Esophagus squamous epithelium (tissue), 5 donors: ENCODE results near the gene P2RY13. TPM values are rescaled to one million over a fixed set of nuclear protein-coding genes. Genes with fewer than 3 reads are reported as not detected.
A peak's percentile ranks its signal among the peaks of the same experiment; 100 is the strongest.

Source experiments
- DNase-seq: peaks from one replicate; lab custom pipeline; 2025; lab: John Stamatoyannopoulos, UW
- H3K27ac ChIP-seq, 4 donors: fragments of 200-600 bp; sonication (generic); one replicate each; pipeline ENCODE4 v1.5.1; 2016 to 2019; ENCODE audit warnings: mild to moderate bottlenecking in 1 of 4
- H3K27me3 ChIP-seq, 4 donors: fragments of 200-600 bp; sonication (generic); 1 replicate in 3 of 4; 2 replicates in 1 of 4; pipeline versions ENCODE4 v1.5.1 to v1.6.0; 2017 to 2021; ENCODE audit warnings: antibody characterized with exemption in 1 of 4
- H3K36me3 ChIP-seq, 3 donors: fragments of 200-600 bp; sonication (generic); one replicate each; pipeline ENCODE4 v1.5.1; 2016 to 2019
- H3K4me1 ChIP-seq, 3 donors: fragments of 200-600 bp; sonication (generic); one replicate each; pipeline ENCODE4 v1.5.1; 2017 to 2019
- H3K4me3 ChIP-seq, 4 donors: fragments of 200-600 bp; sonication (generic); 1 replicate in 3 of 4; 2 replicates in 1 of 4; pipeline ENCODE4 v1.5.1; 2016 to 2019; ENCODE audit warnings: mild to moderate bottlenecking in 2 of 4, moderate library complexity in 1 of 4
- H3K9me3 ChIP-seq, 3 donors: fragments of 200-600 bp; sonication (generic); one replicate each; pipeline ENCODE4 v1.5.1; 2016 to 2019
- CTCF ChIP-seq, 6 experiments: fragments of 450-650 bp in 4 of 6; fragments of 200-600 bp in 2 of 6; sonication (generic) in 2 of 6; IDR thresholded peaks; one replicate each; pipeline ENCODE4 v1.5.1; 2016 to 2019; ENCODE audit warnings: antibody characterized with exemption in 6 of 6, mild to moderate bottlenecking in 4 of 6, moderate library complexity in 4 of 6
- POLR2A ChIP-seq, 4 donors: fragments of 450-650 bp; IDR thresholded peaks; one replicate each; pipeline ENCODE4 v1.6.1; 2017; ENCODE audit warnings: antibody characterized with exemption in 4 of 4, mild to moderate bottlenecking in 4 of 4, moderate library complexity in 3 of 4
- WGBS, 2 donors: methylation state at CpG; one replicate each; pipeline ENCODE4 v1.1.5; 2018; 5-methylcytosine and 5-hydroxymethylcytosine counted together
- intact Hi-C: fragments of 100-400 bp; cut with DNase I; formaldehyde crosslinking; loops from one replicate; pipeline ENCODE4 v1.15.0; 2022
- total RNA-seq, 4 donors: library from RNA; depleted of rRNA; stranded (reverse); fragments of >200 nt; gene quantifications; one replicate each; pipeline ENCODE4 v1.1.0, GENCODE V29; 2016
- donor health status: DM: yes; HTN: yes; CAD: no.

Gene P2RY13
- total RNA-seq, 4 donors from 2014 or later = 0.18 to 3.1 (median 1.2) TPM; not detected in 1

- intact Hi-C loops = no loop called here
- Histone ChIP-seq H3K27ac (peak overlapping the region; percentile 70 to 85 (median 83)), H3K4me1 (peaks cover 18 to 91% (median 26%) of the 10 kb centered on the region in 3 donors), H3K4me3 (no peak overlapping the region), H3K9me3 (no peaks in the 10 kb centered on the region), H3K36me3 (peaks cover 0 to 6% (median 0%) of the 10 kb centered on the region in 3 donors), H3K27me3 (no peaks in the 10 kb centered on the region)
- no peak for DNase-seq
- 61 to 64% methylated on average over 6 of the region's 6 CpGs for WGBS, 2 donors
- TF ChIP-seq POLR2A (IDR thresholded peaks at IDR 0.05) = no peak
- TF ChIP-seq CTCF (IDR thresholded peaks at IDR 0.05) = no peak
Measured at GRCh38 chr3:151306168-151306810, 23.1 kb downstream of the P2RY13 start.

GRCh38 chr3:151305775-151306151 is 23.6 kb downstream of the P2RY13 start:
- TF ChIP-seq CTCF (IDR thresholded peaks at IDR 0.05) (no peak), POLR2A (IDR thresholded peaks at IDR 0.05) (no peak)
- no peak overlapping the region for H3K4me3 ChIP-seq
- peak overlapping the region; percentile 70 to 85 (median 83) for H3K27ac ChIP-seq
- H3K9me3 ChIP-seq = no peaks in the 10 kb centered on the region
- no peak for DNase-seq
- H3K27me3 ChIP-seq = no peaks in the 10 kb centered on the region
- peaks cover 18 to 90% (median 26%) of the 10 kb centered on the region in 3 donors for H3K4me1 ChIP-seq
- 72 to 73% methylated on average over 4 of the region's 4 CpGs for WGBS, 2 donors
- intact Hi-C loops = no loop called here
- peaks cover 0 to 9% (median 0%) of the 10 kb centered on the region in 3 donors for H3K36me3 ChIP-seq

GRCh38 chr3:151305060-151305774 is 24.1 kb downstream of the P2RY13 start:
- Histone ChIP-seq H3K4me3 (no peak overlapping the region), H3K9me3 (no peaks in the 10 kb centered on the region), H3K27ac (peak overlapping the region; percentile 70 to 85 (median 83)), H3K4me1 (peaks cover 18 to 85% (median 26%) of the 10 kb centered on the region in 3 donors), H3K36me3 (peaks cover 0 to 14% (median 0%) of the 10 kb centered on the region in 3 donors), H3K27me3 (no peaks in the 10 kb centered on the region)
- TF ChIP-seq CTCF (IDR thresholded peaks at IDR 0.05) (peak in 4 of 6 experiments; percentile 14 to 38 (median 22)), POLR2A (IDR thresholded peaks at IDR 0.05) (peak in 1 of 4 donors; percentile 24)
- 36 to 38% methylated on average over 7 of the region's 7 CpGs for WGBS, 2 donors
- no peak for DNase-seq
- intact Hi-C loops = no loop called here

- intact Hi-C loops = no loop called here
- no peak for DNase-seq
- Histone ChIP-seq H3K4me1 (peaks cover 18 to 73% (median 26%) of the 10 kb centered on the region in 3 donors), H3K4me3 (no peak overlapping the region), H3K9me3 (no peaks in the 10 kb centered on the region), H3K36me3 (peaks cover 0 to 23% (median 0%) of the 10 kb centered on the region in 3 donors), H3K27me3 (no peaks in the 10 kb centered on the region), H3K27ac (peak overlapping the region in 2 of 4 donors; percentile 70 to 85)
- TF ChIP-seq CTCF (IDR thresholded peaks at IDR 0.05) (no peak), POLR2A (IDR thresholded peaks at IDR 0.05) (no peak)
- 59 to 67% methylated on average over 2 of the region's 2 CpGs for WGBS, 2 donors
Measured at GRCh38 chr3:151303751-151304150, 25.6 kb downstream of the P2RY13 start.

GRCh38 chr3:151301787-151302186 is 27.6 kb downstream of the P2RY13 start:
- intact Hi-C loops = no loop called here
- DNase-seq = no peak
- H3K27me3 ChIP-seq = no peaks in the 10 kb centered on the region
- H3K27ac ChIP-seq = peak overlapping the region in 1 of 4 donors; percentile 31
- no peaks in the 10 kb centered on the region for H3K9me3 ChIP-seq
- peaks cover 0 to 39% (median 0%) of the 10 kb centered on the region in 3 donors for H3K36me3 ChIP-seq
- peaks cover 18 to 53% (median 24%) of the 10 kb centered on the region in 3 donors for H3K4me1 ChIP-seq
- no peak overlapping the region for H3K4me3 ChIP-seq
- WGBS, 2 donors = 46 to 49% methylated on average over 3 of the region's 3 CpGs
- TF ChIP-seq CTCF (IDR thresholded peaks at IDR 0.05) (no peak), POLR2A (IDR thresholded peaks at IDR 0.05) (no peak)
